ENCODE measurements around the gene RADIL. TPM values are rescaled to one million over a fixed set of nuclear protein-coding genes. Genes with fewer than 3 reads are reported as not detected.
"Not testable (repeated sequence)": the region's sequence is repeated elsewhere in the genome, so short reads cannot be mapped to it uniquely, and the experiment has no call there.

The RADIL gene
- polyA plus RNA-seq, 1 donor (not counting 4 experiments of a cell fraction or from before 2014, with no cell fraction given), result not detected

- H3K9me3 ChIP-seq (ENCODE audit: control insufficient read depth, low read depth, low read length); H2AFZ ChIP-seq (ENCODE audit: control insufficient read depth, low read length); DNase-seq (ENCODE audit: low read depth, low spot score); FAIRE-seq; H4K20me1 ChIP-seq (ENCODE audit: control insufficient read depth, extremely low read depth, insufficient read depth, low read length); H3K4me2 ChIP-seq (ENCODE audit: control insufficient read depth, extremely low read depth, insufficient read depth, low read depth, low read length); H3K4me1 ChIP-seq (ENCODE audit: control insufficient read depth, extremely low read depth, insufficient read depth, low read length); H3K4me3 ChIP-seq (ENCODE audit: control insufficient read depth in 2 of 3, extremely low read depth in 1 of 3, insufficient read depth in 2 of 3, low read depth in 1 of 3, low read length in 3 of 3); H3K9me1 ChIP-seq (ENCODE audit: control insufficient read depth, extremely low read depth, insufficient read depth, low read length); H3K27ac ChIP-seq (ENCODE audit: control insufficient read depth, insufficient read depth, low read length); H3K79me2 ChIP-seq (ENCODE audit: control insufficient read depth, insufficient read depth, low read length); H3K9ac ChIP-seq (ENCODE audit: control insufficient read depth, extremely low read depth, insufficient read depth, low read length); H3K27me3 ChIP-seq (ENCODE audit: control insufficient read depth, extremely low read depth, insufficient read depth, low read length); dilution Hi-C loops (cut with MboI; ENCODE audit: extremely low pct_ligation_motif_present, low sequenced_read_pairs): not testable (repeated sequence)
- H3K36me3 ChIP-seq (ENCODE audit: control insufficient read depth in 2 of 2, extremely low read depth in 1 of 2, insufficient read depth in 2 of 2, low read length in 2 of 2), result peaks cover 14 to 22% of the 10 kb centered on the region in 2 experiments
Measured at GRCh38 chr7:4793385-4793993, 90.0 kb downstream of the RADIL start.

GRCh38 chr7:4792537-4793126, 90.9 kb downstream of the RADIL start:
- Histone ChIP-seq H3K9ac (ENCODE audit: control insufficient read depth, extremely low read depth, insufficient read depth, low read length) (no peak overlapping the region), H3K27ac (ENCODE audit: control insufficient read depth, insufficient read depth, low read length) (no peak overlapping the region), H3K79me2 (ENCODE audit: control insufficient read depth, insufficient read depth, low read length) (no peaks in the 10 kb centered on the region), H3K4me1 (ENCODE audit: control insufficient read depth, extremely low read depth, insufficient read depth, low read length) (no peaks in the 10 kb centered on the region), H2AFZ (ENCODE audit: control insufficient read depth, low read length) (no peak overlapping the region), H3K36me3 (ENCODE audit: control insufficient read depth in 2 of 2, extremely low read depth in 1 of 2, insufficient read depth in 2 of 2, low read length in 2 of 2) (peaks cover 18 to 26% of the 10 kb centered on the region in 2 experiments), H3K27me3 (ENCODE audit: control insufficient read depth, extremely low read depth, insufficient read depth, low read length) (no peaks in the 10 kb centered on the region), H3K4me3 (ENCODE audit: control insufficient read depth in 2 of 3, extremely low read depth in 1 of 3, insufficient read depth in 2 of 3, low read depth in 1 of 3, low read length in 3 of 3) (no peak overlapping the region), H3K9me3 (ENCODE audit: control insufficient read depth, low read depth, low read length) (no peaks in the 10 kb centered on the region), H4K20me1 (ENCODE audit: control insufficient read depth, extremely low read depth, insufficient read depth, low read length) (no peaks in the 10 kb centered on the region), H3K9me1 (ENCODE audit: control insufficient read depth, extremely low read depth, insufficient read depth, low read length) (no peaks in the 10 kb centered on the region), H3K4me2 (ENCODE audit: control insufficient read depth, extremely low read depth, insufficient read depth, low read depth, low read length) (no peak overlapping the region)
- dilution Hi-C loops (cut with MboI; ENCODE audit: extremely low pct_ligation_motif_present, low sequenced_read_pairs), result no loop called here
- no peak for DNase-seq (ENCODE audit: low read depth, low spot score)
- TF ChIP-seq CTCF (optimal IDR thresholded peaks at IDR 0.05 in 1 of 3, IDR thresholded peaks at IDR 0.05 in 1 of 3, conservative IDR thresholded peaks at IDR 0.05 in 1 of 3; ENCODE audit: extremely low read depth in 1 of 3, insufficient read depth in 2 of 3, low read length in 3 of 3) (no peak), EZH2 (IDR thresholded peaks at IDR 0.05; ENCODE audit: low read length) (no peak)
- FAIRE-seq, result no peak

Measured in keratinocyte (primary cell).